GM18868 (cell line): ENCODE data around the gene CAMK2A.

ENCODE experiments used
- ATAC-seq: cut with Tn5 transposase; IDR thresholded peaks from one replicate; pipeline ENCODE4 v1.9.1; 2021; ENCODE audit warnings: mild to moderate bottlenecking, moderate library complexity; ENCODE audit not compliant: unreplicated experiment

CAMK2A gene

DNA sequence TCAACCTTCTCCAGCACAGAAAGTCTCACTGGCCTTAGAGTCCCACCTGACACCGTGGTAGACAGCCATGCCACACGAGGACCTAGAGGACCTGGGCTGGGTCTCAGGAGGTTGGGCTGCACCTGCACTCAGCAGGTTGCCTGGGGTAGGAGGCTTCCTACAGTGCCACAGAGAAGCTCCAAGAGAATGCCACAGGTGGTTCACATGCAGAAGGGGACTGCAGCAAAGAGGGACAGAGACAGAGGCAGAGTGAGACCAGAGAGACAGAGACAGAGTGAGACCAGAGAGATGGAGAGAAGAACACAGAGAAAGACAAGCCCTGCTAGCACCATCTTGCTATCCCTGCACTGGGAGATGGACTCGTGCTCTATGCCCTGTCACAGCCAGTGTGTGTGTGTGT, 5.7 kb downstream of the CAMK2A start:
- no peak for ATAC-seq

DNA sequence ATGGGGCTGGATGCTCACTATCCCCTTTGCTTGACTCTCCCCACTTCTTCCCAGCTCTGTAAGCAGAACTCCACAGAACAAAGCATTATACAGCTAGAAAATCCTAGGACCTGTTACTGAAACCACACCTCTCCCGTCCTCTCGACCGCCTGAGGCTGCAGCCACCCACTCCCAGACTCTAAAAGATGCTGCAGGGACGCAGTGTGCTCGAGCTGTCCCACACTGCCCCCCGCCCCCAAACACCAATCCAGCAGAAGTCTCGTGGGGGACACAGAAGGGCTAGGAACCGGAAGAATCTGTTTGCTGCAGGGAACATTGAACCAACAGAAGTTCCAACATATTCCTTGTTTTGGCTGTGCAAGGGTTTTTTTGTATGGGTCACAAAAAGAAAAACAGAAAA, 7.6 kb downstream of the CAMK2A start:
- no peak for ATAC-seq

GRCh38 chr5:150279330-150280020, 10.1 kb downstream of the CAMK2A start:
- no peak for ATAC-seq

DNA sequence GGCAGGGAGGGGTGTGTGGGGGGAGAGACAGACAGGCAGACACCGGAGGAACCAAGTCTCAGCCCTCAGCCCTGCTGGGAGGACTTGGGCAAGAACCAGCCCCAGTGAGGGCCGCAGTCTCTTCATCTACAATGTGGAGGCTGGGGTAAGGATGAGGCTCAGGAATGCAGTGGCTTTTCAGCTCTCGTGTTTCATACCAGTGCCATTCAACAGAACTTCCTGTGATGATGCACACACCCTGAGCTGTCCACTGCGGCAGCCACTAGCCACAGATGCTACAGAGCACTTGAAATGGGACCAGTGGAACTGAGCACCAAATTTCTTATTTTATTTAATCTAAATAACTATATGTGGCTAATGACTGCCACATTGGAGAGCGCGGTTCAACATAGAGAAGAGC, 10.7 kb downstream of the CAMK2A start:
- ATAC-seq = no peak

- ATAC-seq = no peak
Observed at GRCh38 chr5:150278046-150278730, 11.4 kb downstream of the CAMK2A start.

DNA sequence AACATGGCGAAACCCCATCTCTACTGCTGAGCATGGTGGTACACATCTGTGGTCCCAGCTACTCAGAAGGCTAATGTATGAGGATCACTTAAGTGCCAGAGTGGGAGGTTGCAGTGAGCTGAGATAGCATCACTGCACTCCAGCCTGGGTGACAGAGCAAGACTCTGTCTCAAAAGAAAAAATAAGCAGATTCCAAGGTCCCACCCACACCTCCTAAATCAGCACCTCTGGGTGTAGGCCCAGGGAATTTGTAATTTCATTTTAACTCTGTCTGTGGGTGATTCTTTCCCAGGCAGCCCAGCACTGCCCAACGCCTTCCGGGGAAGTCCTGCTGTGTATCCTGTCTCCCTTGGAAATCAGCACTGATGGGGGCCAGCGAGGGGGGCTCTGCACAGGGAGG, 12.5 kb downstream of the CAMK2A start:
- ATAC-seq = no peak

- no peak for ATAC-seq
Observed at GRCh38 chr5:150274811-150275210, 14.8 kb downstream of the CAMK2A start.

DNA sequence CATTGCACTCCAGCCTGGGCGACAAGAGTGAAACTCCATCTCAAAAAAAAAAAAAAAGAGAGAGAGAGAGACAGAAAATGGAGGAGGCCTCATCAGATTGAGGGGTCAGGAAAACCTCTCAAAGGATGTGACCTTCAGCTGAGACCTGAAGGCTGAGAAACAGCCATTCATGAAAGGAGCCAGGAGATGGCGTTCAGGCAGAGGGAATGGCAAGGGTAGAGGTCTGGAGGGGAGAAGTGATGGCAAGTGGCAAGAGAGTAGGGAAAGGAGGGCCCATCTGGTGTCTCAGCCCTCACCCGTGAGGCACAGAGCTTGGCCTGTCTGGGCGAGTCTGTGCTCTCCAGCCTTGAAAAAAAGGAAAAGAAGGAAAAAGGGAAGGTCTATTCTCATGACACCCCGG, 17.0 kb downstream of the CAMK2A start:
- ATAC-seq = no peak

- no peak for ATAC-seq
Observed at GRCh38 chr5:150271923-150272322, 17.6 kb downstream of the CAMK2A start.

- ATAC-seq = no peak
Observed at GRCh38 chr5:150271296-150271692, 18.3 kb downstream of the CAMK2A start.

GRCh38 chr5:150270541-150271295, 18.9 kb downstream of the CAMK2A start:
- no peak for ATAC-seq

- ATAC-seq = no peak
Observed at GRCh38 chr5:150266871-150267291, 22.7 kb downstream of the CAMK2A start.

DNA sequence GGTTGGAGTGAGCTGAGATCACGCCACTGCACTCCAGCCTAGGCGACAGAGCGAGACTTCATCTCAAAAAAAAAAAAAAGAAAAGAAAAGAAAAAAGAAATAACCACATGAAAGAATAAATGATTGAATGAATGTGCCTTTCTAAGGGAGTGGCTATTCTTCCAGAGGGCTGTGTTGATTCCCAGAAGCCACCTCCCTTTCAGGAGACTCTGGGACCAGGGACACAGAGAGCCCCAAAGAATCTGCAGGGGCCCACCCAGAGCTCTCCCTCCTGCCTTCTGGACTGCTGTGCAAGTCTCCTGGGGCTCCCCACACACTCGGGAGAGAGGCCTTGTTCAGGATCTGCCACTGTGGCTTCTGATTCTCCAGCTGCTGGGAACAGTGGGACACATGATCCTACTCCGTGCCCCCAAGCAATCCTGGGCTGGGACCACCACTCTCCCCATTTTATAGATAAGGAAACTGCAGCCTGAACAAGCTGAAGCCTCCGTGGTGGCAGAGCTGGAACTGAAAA, 23.6 kb downstream of the CAMK2A start:
- ATAC-seq = no peak

DNA sequence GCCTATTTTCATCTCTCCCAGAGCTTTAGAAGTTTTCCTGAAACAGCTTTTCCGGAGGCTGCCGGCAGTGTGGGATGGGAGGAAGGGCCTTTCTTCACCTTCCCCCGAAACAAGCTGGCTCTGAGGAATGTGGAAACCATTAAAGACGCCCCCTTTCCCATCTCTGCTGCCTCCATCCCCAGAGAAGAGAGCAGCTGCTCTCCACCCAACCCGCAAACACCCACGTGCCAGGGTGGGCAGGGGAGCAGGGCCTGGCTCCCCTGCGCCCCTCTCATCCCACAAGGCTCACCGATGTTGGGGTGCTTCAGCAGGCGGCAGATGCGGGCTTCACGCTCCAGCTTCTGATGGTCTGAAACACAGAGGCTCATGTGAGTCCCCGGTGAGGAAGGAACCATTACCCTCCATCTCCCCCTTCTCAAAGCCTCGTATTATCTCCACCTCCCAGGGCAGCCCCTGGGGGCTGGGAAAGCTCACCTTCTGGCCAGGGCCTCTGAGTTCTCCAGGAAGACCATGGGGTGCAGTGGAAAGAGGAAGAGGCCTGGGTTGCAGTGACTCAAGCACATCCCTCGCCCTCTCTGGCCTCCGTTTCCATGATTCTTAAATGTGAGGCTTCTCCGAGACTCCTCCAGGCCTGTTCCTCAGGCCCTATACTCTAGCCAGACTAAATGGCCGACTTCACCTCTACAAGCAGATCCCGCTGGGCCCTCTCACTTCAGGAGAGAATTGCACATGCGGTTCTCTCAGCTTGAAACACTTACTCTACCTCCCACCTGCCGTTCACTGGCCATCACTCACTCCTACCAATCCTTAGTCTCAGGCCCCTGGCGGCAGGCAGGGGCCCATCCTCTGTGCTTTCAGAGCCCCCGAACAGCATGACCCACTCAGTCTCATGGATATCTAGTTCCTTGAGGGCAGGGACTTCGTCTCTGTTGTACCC, 24.6 kb downstream of the CAMK2A start:
- ATAC-seq = no peak

DNA sequence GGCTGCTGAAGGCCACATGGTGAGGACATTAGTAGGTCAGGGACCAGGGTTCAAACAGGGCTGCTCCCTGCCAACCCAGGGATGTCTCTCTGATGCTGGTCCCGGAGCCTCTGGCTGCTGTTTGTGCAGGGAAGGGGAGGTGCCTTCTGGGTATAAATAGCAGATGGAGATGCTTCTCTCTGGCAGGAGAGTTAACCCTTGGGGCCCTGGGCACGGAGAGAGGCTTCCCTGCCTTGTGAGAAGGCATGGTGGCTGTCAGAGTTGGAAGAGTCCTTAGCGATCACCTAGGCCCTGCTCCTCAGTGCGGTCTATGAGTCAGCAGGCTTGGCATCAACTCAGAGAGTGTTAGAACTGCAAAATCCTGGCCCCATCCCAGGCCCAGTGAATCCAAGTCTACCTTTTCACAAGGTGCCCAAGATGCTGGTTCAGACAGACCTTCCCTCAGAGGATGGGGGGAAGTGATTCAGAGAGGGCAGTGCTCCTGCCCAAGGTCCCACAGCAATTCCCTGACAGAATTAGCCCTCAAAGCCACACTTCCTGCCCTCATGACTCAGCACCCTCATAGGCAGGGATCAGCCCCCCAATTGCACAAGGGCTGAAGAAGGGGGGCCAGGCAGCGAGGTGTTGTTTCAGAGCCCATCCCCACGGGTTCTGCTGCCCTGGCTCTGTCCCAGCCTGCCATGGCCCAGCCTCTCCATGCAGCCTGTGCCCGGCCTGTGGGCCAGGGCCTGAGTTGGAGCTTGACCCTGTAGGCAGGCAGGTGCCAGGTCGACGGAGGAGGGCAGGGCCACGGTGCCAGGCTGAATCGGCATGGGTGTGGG, 25.6 kb downstream of the CAMK2A start:
- ATAC-seq = no peak

GRCh38 chr5:150263375-150263775, 26.2 kb downstream of the CAMK2A start:
- ATAC-seq = no peak

DNA sequence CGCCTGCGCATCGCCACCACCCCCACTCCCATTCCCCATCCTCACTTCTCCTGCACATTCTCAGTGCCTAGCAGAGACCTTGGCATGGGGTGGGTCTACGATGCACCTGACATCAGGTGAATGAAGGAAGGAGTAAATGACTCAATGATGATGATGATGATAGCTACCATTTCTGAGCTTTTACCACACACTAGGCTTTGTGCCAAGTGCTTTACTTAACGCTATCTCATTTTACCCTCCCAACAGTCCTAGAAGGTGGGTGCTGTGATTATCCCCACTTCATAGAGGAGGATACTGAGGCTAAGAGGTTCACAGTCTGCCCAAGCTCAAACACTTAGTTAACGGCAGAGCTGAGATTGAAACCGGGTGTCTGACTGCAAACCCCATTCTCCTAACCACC, 27.1 kb downstream of the CAMK2A start:
- ATAC-seq = no peak

DNA sequence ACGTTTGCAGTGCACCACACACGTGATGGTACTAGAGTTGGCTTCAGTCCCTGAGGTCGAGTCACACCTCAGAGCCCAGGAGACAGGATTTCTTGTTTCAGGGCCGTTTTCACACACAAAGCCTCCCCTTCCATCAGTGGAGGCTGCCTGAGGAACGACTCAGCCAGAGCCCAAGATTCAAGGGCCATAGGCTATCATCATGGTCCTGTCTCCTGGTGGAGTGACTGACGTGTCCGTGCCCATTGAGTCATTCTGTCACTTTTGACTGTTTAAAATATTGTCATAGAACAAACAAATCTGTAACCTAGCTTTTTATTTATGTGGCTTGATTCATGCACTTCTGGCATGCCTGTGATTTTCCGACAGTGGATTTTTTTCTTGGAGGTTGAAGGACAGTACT, 28.3 kb downstream of the CAMK2A start:
- no peak for ATAC-seq

DNA sequence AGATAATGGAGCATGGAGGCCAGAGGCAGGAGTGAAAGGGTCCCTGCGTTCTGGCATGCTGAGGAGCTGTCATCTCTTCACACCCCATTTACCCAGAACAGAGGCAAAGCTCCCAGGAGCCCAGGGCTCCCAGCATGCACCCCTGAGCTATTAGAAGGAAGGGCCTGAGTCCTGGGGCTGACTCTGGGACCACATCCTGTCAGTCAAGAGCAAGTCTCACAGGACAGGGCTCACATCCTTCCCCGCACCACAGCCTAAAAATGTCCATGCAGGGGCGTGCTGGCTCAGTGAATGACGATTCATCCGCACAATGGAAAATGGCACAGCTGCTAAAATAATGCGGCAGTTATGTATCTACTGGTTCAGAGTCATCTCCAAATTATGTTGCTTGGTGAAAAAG, 31.4 kb downstream of the CAMK2A start:
- ATAC-seq = no peak

DNA sequence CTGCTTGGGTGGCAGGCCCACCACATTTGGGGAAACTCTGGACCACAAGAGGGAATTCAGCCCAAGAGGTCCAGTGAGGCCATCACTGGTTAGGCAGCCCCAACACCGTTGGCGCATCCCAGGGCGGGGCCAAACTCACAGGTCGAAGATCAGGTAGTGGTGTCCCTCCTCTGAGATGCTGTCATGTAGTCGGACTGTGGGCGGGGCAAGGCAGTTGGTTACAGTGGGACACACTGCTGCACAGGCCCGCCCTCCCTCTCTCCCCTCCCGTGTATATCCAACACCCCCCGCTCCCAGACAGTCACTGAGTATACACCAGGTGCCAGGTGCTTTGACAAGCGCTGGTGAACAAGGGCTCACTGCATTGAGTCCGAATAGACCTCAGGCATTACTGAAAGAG, 32.1 kb downstream of the CAMK2A start:
- ATAC-seq = no peak
